ENCODE results near the gene IFNAR1. TPM values are rescaled to one million over a fixed set of nuclear protein-coding genes. Genes with fewer than 3 reads are reported as not detected.

IFNAR1 gene
- total and polyA plus RNA-seq, 2 of the 4 experiments (the other 2 are of a cell fraction) = 7.8 to 9.9 TPM

GRCh38 chr21:33390479-33390878, 65.7 kb downstream of the IFNAR1 start:
- no peak overlapping the region for H4K8ac ChIP-seq (ENCODE audit: low read depth in 2 of 2, low read length in 2 of 2)
- ATAC-seq (ENCODE audit: low read depth) = no peak
- H4K20me1 ChIP-seq (ENCODE audit: insufficient read depth, low read length) = no peaks in the 10 kb centered on the region
- CTCF ChIA-PET = no interaction called here
- H3K23ac ChIP-seq (ENCODE audit: low read depth, low read length) = no peak overlapping the region
- H2BK15ac ChIP-seq (ENCODE audit: low read depth, low read length) = no peak overlapping the region
- peaks cover 6% of the 10 kb centered on the region for H3K27me3 ChIP-seq (ENCODE audit: control insufficient read depth, insufficient read depth, low read length)
- H3K79me1 ChIP-seq (ENCODE audit: low read depth in 1 of 2, low read length in 2 of 2) = no peaks in the 10 kb centered on the region
- no peak overlapping the region for H3K27ac ChIP-seq (ENCODE audit: insufficient read depth, low read length)
- no peaks in the 10 kb centered on the region for H3K36me3 ChIP-seq (ENCODE audit: control insufficient read depth, insufficient read depth, low read length)
- H3K9me1 ChIP-seq (ENCODE audit: insufficient read depth, low read length) = no peaks in the 10 kb centered on the region; the same call in 1 of the 2 replicates
- no peak overlapping the region for H3K56ac ChIP-seq (ENCODE audit: extremely low read depth, insufficient read depth, low read length)
- in situ Hi-C loops (cut with MboI; ENCODE audit: low sequenced_read_pairs) (no loop called here), dilution Hi-C loops (cut with HindIII; ENCODE audit: low sequenced_read_pairs, unreplicated experiment) (no loop called here), intact Hi-C loops (cut with micrococcal nuclease) (no loop called here)
- no peak for DNase-seq
- no peak overlapping the region for H3K14ac ChIP-seq (replicated peaks; ENCODE audit: low read depth, low read length)
- POLR2A ChIA-PET (ENCODE audit: unreplicated experiment) = no interaction called here
- H3K4me3 ChIP-seq (ENCODE audit: insufficient read depth, low read depth, low read length) = no peak overlapping the region
- no peak overlapping the region for H2AFZ ChIP-seq (replicated peaks; ENCODE audit: low read length, poor library complexity)
- no CpG with 5 or more reads among the region's 5 CpGs for WGBS, 2 experiments (ENCODE audit: extremely low coverage in 2 of 2, insufficient read length in 1 of 2)
- H3K9ac ChIP-seq (ENCODE audit: low read depth, low read length) = no peak overlapping the region
- peaks cover 2% of the 10 kb centered on the region; the same call in 1 of the 2 replicates for H3K4me1 ChIP-seq (ENCODE audit: control insufficient read depth, insufficient read depth, low read length)
- no peak overlapping the region for H3K4ac ChIP-seq (ENCODE audit: low read depth, low read length)
- H4K91ac ChIP-seq (ENCODE audit: insufficient read depth, low read depth, low read length) = no peak overlapping the region
- H2BK120ac ChIP-seq (ENCODE audit: low read depth, low read length) = no peak overlapping the region
- H3K4me2 ChIP-seq (ENCODE audit: low read depth, low read length) = no peak overlapping the region
- no TSS peak for BruUV-seq (replicated peaks)
- H2BK20ac ChIP-seq (ENCODE audit: low read depth, low read length) = no peak overlapping the region
- H3K18ac ChIP-seq (ENCODE audit: low read depth, low read length) = no peak overlapping the region
- no peak overlapping the region for H4K5ac ChIP-seq (ENCODE audit: low read depth, low read length)
- no peak overlapping the region for H2AK9ac ChIP-seq (replicated peaks; ENCODE audit: low read depth, low read length, poor library complexity)
- H2BK5ac ChIP-seq (ENCODE audit: low read depth, low read length, poor library complexity, severe bottlenecking) = no peak overlapping the region
- no peak for TF ChIP-seq FOS (IDR thresholded peaks at IDR 0.05; ENCODE audit: low read depth, low read length)
- no peak for TF ChIP-seq RFX5 (IDR thresholded peaks at IDR 0.05; ENCODE audit: low read depth, low read length)
- TF ChIP-seq BHLHE40 (IDR thresholded peaks at IDR 0.05; ENCODE audit: low read depth, low read length) = no peak
- no peak for TF ChIP-seq CHD1 (IDR thresholded peaks at IDR 0.05; ENCODE audit: low read depth, low read length)
- TF ChIP-seq CEBPB (IDR thresholded peaks at IDR 0.05; ENCODE audit: low read depth, low read length) = no peak
- TF ChIP-seq MAZ (IDR thresholded peaks at IDR 0.05; ENCODE audit: borderline replicate concordance, low read depth, low read length) = no peak
- no peak for TF ChIP-seq POLR2A (IDR thresholded peaks at IDR 0.05; ENCODE audit: low read depth, low read length)
- no peak for TF ChIP-seq MXI1 (IDR thresholded peaks at IDR 0.05; ENCODE audit: borderline replicate concordance, low read depth, low read length)
- TF ChIP-seq SMC3 (IDR thresholded peaks at IDR 0.05; ENCODE audit: low read depth, low read length) = no peak
- no peak for TF ChIP-seq NFE2L2 (IDR thresholded peaks at IDR 0.05; ENCODE audit: low read depth, low read length)
- TF ChIP-seq MAFK (IDR thresholded peaks at IDR 0.05; ENCODE audit: low read depth, low read length) = no peak
- no peak for TF ChIP-seq RAD21 (IDR thresholded peaks at IDR 0.05; ENCODE audit: low read length)
- TF ChIP-seq, protein P1, sequence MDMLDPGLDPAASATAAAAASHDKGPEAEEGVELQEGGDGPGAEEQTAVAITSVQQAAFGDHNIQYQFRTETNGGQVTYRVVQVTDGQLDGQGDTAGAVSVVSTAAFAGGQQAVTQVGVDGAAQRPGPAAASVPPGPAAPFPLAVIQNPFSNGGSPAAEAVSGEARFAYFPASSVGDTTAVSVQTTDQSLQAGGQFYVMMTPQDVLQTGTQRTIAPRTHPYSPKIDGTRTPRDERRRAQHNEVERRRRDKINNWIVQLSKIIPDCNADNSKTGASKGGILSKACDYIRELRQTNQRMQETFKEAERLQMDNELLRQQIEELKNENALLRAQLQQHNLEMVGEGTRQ (IDR thresholded peaks at IDR 0.05; ENCODE audit: low read depth, low read length) = no peak
- TF ChIP-seq, protein P2, sequence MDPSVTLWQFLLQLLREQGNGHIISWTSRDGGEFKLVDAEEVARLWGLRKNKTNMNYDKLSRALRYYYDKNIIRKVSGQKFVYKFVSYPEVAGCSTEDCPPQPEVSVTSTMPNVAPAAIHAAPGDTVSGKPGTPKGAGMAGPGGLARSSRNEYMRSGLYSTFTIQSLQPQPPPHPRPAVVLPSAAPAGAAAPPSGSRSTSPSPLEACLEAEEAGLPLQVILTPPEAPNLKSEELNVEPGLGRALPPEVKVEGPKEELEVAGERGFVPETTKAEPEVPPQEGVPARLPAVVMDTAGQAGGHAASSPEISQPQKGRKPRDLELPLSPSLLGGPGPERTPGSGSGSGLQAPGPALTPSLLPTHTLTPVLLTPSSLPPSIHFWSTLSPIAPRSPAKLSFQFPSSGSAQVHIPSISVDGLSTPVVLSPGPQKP (IDR thresholded peaks at IDR 0.05; ENCODE audit: borderline replicate concordance, low read depth, low read length) = no peak
- no peak for TF ChIP-seq CTCF (conservative IDR thresholded peaks at IDR 0.05; ENCODE audit: low read depth, low read length)
- no peak for TF ChIP-seq RCOR1 (IDR thresholded peaks at IDR 0.05; ENCODE audit: insufficient replicate concordance, low read length)
- no peak overlapping the region for H2AK5ac ChIP-seq (ENCODE audit: low read depth, low read length)
- no peaks in the 10 kb centered on the region for H3K9me3 ChIP-seq (ENCODE audit: control insufficient read depth, insufficient read depth, low read length)

All from IMR-90 (cell line).